Left renal cortex interstitium (tissue), 4 donors: Measurements from ENCODE around the gene LEF1. TPM values are rescaled to one million over a fixed set of nuclear protein-coding genes. Genes with fewer than 3 reads are reported as not detected.

Source experiments
- DNase-seq, 4 donors: peaks; one replicate each; pipeline ENCODE4 v3.0.0-alpha.2; 2013; ENCODE audit warnings: low read depth in 4 of 4, low spot score in 2 of 4, missing footprints in 1 of 4
- polyA plus RNA-seq, 4 donors: library from polyadenylated mRNA; unstranded; fragments of 120-200 nt; gene quantifications; one replicate each; pipeline ENCODE4 v1.2.1, GENCODE V29; 2013; ENCODE audit not compliant: insufficient read length in 4 of 4

The LEF1 gene
- polyA plus RNA-seq, 4 donors = 65.2 to 76.9 (median 71.2) TPM

DNA sequence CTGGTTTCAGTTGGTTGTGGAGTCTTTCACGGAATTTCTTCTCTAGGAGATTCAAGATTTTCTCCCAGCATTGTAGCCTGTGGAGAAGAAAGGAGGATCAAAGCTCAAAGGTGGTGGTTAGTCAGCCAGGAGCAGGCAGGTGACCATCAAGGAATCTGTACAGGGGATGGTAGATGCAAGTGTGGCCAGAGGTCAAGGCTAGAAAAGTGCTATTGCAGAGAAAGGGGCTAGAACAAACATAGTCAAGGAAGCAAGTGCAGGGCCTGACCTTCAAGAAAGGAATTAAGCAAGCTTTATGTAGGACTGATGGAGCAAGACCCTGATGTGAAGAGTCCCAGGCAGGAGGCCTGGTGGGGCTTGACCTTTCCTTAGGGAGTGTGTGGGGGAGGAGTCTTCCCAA is 162.9 kb downstream of the LEF1 start:
- DNase-seq = no peak

DNA sequence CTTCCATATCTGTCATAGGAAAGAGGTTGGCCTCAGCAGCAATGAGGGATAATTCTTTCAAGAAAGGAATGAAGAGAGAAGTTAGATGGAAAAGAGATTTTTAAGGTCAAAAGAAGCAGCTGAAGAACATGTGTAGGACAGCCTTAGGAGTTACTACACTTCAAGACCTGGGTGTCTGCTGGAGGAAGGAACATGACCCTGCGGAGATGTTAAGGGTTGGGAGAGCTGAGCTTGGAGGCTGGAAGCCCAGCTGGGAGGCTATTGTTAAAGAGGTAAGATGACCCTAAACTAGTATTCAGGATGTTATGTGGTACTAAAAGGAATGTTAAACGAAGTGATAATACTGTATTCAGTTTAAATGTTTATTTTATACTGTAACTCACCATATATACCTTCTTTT is 164.1 kb downstream of the LEF1 start:
- DNase-seq = no peak

DNA sequence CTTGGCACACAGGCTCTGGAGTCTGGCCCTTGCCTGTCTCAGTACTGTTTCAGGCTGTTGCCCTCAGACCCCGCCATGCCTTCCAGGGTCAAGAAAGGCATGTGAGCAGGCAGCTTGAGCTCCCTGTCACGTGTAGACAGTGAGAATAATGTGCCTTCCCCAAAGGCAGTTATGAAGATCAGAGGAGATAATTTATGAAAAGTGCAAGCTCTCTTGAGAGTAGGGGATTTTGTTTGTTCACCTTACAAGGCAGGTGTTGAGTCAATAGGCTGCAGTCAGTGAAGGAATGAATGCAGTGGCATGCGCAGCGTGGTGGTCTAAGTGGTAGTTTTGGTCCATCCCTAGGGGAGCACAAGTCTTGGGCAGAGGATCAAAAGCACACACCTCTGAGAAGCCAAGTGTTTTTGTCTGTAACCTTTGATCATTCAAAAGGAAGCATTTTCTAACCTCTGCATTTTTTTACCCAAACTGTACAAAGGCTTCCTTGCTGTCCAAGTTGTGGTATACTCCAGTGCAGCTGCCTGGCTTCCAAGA is 164.7 kb downstream of the LEF1 start:
- no peak for DNase-seq

GRCh38 chr4:108001540-108002135 is 167.1 kb downstream of the LEF1 start:
- no peak for DNase-seq

GRCh38 chr4:107999932-108000539 is 168.7 kb downstream of the LEF1 start:
- no peak for DNase-seq

DNA sequence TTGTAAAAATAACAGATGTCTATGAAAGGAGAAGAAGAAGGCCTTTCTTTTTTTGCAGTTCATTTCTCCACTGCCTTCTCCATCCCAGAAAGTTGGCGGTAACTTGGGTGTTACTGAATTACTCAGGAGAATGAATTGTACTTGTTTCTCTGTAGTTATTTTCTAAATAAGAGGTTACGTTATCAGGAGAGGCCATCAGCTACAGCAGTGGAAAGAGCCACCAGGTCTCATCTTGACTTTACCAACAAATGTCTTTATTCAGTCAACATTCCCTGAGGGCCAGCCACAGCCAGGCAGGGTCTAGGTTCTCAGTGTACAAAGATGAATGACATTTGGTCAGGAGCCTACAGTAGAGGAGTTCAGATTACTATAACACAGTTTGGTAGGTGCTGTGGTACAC is 170.9 kb downstream of the LEF1 start:
- no peak for DNase-seq

Other genes with a start within 250 kb of the LEF1 start
- 1 to 10 TPM; 4.5 to 6.1 (median 5.5) TPM for gene CYP2U1, start 237.4 kb downstream of the LEF1 start, polyA plus RNA-seq
- gene HADH, start 179.0 kb downstream of the LEF1 start, polyA plus RNA-seq = 100 to 1,000 TPM in 2 of 4 donors, 10 to 100 TPM in 2; 90.2 to 110 (median 97.7) TPM